ENCODE data around the gene NEURL3.
A peak's percentile ranks its signal among the peaks of the same experiment; 100 is the strongest.

The NEURL3 gene

GRCh38 chr2:96527286-96528005 lies 22.3 kb upstream of the NEURL3 start:
- no peak for DNase-seq

- DNase-seq, result no peak
Observed at GRCh38 chr2:96526615-96527285, 21.6 kb upstream of the NEURL3 start.

GRCh38 chr2:96526101-96526591 lies 21.0 kb upstream of the NEURL3 start:
- no peak for DNase-seq

- DNase-seq, result no peak
Observed at GRCh38 chr2:96525211-96525507, 20.0 kb upstream of the NEURL3 start.

GRCh38 chr2:96524482-96525210 lies 19.5 kb upstream of the NEURL3 start:
- no peak for DNase-seq

GRCh38 chr2:96523659-96524481 lies 18.7 kb upstream of the NEURL3 start:
- DNase-seq, result no peak

- no peak for DNase-seq
Observed at GRCh38 chr2:96522304-96523203, 17.4 kb upstream of the NEURL3 start.

- DNase-seq, result peak; percentile 29
Observed at GRCh38 chr2:96521219-96521618, 16.1 kb upstream of the NEURL3 start.

GRCh38 chr2:96520697-96521096 lies 15.5 kb upstream of the NEURL3 start:
- no peak for DNase-seq

GRCh38 chr2:96520231-96520630 lies 15.1 kb upstream of the NEURL3 start:
- DNase-seq, result no peak

GRCh38 chr2:96517079-96517478 lies 11.9 kb upstream of the NEURL3 start:
- DNase-seq, result no peak

GRCh38 chr2:96514521-96514920 lies 9.4 kb upstream of the NEURL3 start:
- DNase-seq, result no peak

- DNase-seq, result no peak
Observed at GRCh38 chr2:96512341-96512740, 7.2 kb upstream of the NEURL3 start.

- DNase-seq, result no peak
Observed at GRCh38 chr2:96511851-96512250, 6.7 kb upstream of the NEURL3 start.

GRCh38 chr2:96510931-96511595 lies 5.9 kb upstream of the NEURL3 start:
- no peak for DNase-seq

- DNase-seq, result no peak
Observed at GRCh38 chr2:96509847-96510230, 4.7 kb upstream of the NEURL3 start.

- peak; percentile 72 for DNase-seq
Observed at GRCh38 chr2:96509114-96509846, 4.1 kb upstream of the NEURL3 start.

GRCh38 chr2:96508521-96509113 lies 3.5 kb upstream of the NEURL3 start:
- no peak for DNase-seq

GRCh38 chr2:96507957-96508520 lies 2.9 kb upstream of the NEURL3 start:
- peak; percentile 16 for DNase-seq

GRCh38 chr2:96506907-96507240 lies 1.7 kb upstream of the NEURL3 start:
- no peak for DNase-seq

Data from MV-4-11 (cell line).